Measurements from ENCODE around the gene SCYGR7. TPM values are rescaled to one million over a fixed set of nuclear protein-coding genes. Genes with fewer than 3 reads are reported as not detected.
"Not testable (repeated sequence)": the region's sequence is repeated elsewhere in the genome, so short reads cannot be mapped to it uniquely, and the experiment has no call there.

The SCYGR7 gene
- total and polyA plus RNA-seq, 2 donors (not counting 1 experiment from before 2014, with no cell fraction given) = not detected

DNA sequence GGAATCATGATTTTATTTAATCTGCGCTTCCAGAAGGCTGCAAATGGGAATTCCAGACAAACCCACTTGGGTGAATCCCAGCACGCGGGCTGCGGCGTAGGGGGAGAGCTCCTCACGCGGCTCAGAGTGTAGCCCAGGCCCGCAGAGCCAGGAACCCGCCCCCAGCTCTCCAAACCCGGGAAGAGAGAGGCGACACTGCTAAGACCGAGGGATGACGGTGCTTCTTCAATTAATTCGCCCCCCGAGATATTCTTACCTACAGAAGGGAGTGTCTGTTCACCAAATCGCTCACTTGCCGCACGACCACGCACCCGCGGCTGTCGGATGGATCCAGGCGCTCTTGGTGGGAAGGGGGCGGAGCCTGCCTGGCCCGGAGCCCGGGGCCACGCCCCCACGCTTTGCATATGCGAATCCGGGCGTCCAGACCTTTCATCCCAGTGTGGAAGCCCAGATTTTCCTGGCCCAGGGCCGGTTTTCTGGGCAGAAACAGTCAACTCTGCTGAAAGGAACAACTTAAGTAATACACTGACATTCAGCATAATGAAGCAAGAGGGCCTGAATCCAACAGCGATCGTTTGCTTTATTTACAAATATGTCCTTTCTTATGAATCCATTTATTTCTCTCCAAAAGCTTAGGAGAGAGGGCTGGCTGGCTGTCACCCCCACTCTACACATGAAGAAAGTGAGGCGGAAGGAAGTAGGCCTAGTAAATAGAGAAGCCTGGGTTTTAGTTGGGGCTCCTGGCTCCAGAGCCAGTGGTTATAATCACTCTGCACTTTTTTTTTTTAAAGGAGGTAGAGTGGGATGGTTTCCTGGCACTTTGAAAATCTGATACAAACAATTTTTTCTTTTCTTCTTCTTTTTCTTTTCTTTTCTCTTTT, 10.2 kb upstream of the SCYGR7 start, which contains the start of gene SLC19A3:
TSS of gene SLC19A3 (minus strand) at position 342 of the 881 bp plus-strand sequence. CDS start 15,710 bp downstream, outside the sequence.
- Histone ChIP-seq H4K20me1 (ENCODE audit: control insufficient read depth, extremely low read depth, insufficient read depth, low read length) (no peaks in the 10 kb centered on the region), H3K9ac (ENCODE audit: insufficient read depth, low read length) (peak within 1 kb of the TSS; percentile 23), H3K4me2 (ENCODE audit: extremely low read depth, insufficient read depth, low read length) (peak within 1 kb of the TSS; percentile 90), H3K9me3 (ENCODE audit: control insufficient read depth, insufficient read depth, low read depth, low read length) (no peaks in the 10 kb centered on the region), H3K79me2 (ENCODE audit: control insufficient read depth, insufficient read depth, low read length) (no peaks in the 10 kb centered on the region), H3K36me3 (ENCODE audit: control insufficient read depth, insufficient read depth, low read length) (no peaks in the 10 kb centered on the region), H3K27me3 (ENCODE audit: control insufficient read depth, insufficient read depth, low read length) (no peaks in the 10 kb centered on the region), H3K4me1 (ENCODE audit: control insufficient read depth, extremely low read depth, insufficient read depth, low read length) (no peaks in the 10 kb centered on the region), H2AFZ (ENCODE audit: low read length) (peak within 1 kb of the TSS; percentile 74), H3K4me3 (replicated peaks in 1 of 4; ENCODE audit: control extremely low read depth in 1 of 4, insufficient read depth in 1 of 4, low read depth in 3 of 4, low read length in 4 of 4) (peak within 1 kb of the TSS; percentile 47 to 54 (median 49)), H3K27ac (ENCODE audit: insufficient read depth, low read length) (no peak within 1 kb of the TSS)
- peak; percentile 85 to 94 for DNase-seq (ENCODE audit: low read depth in 2 of 2)
- TF ChIP-seq CTCF (conservative IDR thresholded peaks at IDR 0.05 in 1 of 2, IDR thresholded peaks at IDR 0.05 in 1 of 2; ENCODE audit: low read depth in 1 of 2, low read length in 2 of 2) (no peak), EZH2 (IDR thresholded peaks at IDR 0.05; ENCODE audit: low read length, missing control alignments) (no peak)

GRCh38 chr2:227719641-227720040, 8.5 kb upstream of the SCYGR7 start:
- Histone ChIP-seq H3K79me2 (ENCODE audit: control insufficient read depth, insufficient read depth, low read length) (no peaks in the 10 kb centered on the region), H3K4me1 (ENCODE audit: control insufficient read depth, extremely low read depth, insufficient read depth, low read length) (no peaks in the 10 kb centered on the region), H3K4me3 (replicated peaks in 1 of 4; ENCODE audit: control extremely low read depth in 1 of 4, insufficient read depth in 1 of 4, low read depth in 3 of 4, low read length in 4 of 4) (no peak overlapping the region), H4K20me1 (ENCODE audit: control insufficient read depth, extremely low read depth, insufficient read depth, low read length) (no peaks in the 10 kb centered on the region), H3K27ac (ENCODE audit: insufficient read depth, low read length) (no peak overlapping the region), H3K36me3 (ENCODE audit: control insufficient read depth, insufficient read depth, low read length) (no peaks in the 10 kb centered on the region), H3K4me2 (ENCODE audit: extremely low read depth, insufficient read depth, low read length) (no peak overlapping the region), H2AFZ (ENCODE audit: low read length) (no peak overlapping the region), H3K27me3 (ENCODE audit: control insufficient read depth, insufficient read depth, low read length) (no peaks in the 10 kb centered on the region), H3K9ac (ENCODE audit: insufficient read depth, low read length) (no peak overlapping the region), H3K9me3 (ENCODE audit: control insufficient read depth, insufficient read depth, low read depth, low read length) (no peaks in the 10 kb centered on the region)
- TF ChIP-seq CTCF (conservative IDR thresholded peaks at IDR 0.05 in 1 of 2, IDR thresholded peaks at IDR 0.05 in 1 of 2; ENCODE audit: low read depth in 1 of 2, low read length in 2 of 2) (no peak), EZH2 (IDR thresholded peaks at IDR 0.05; ENCODE audit: low read length, missing control alignments) (no peak)
- no peak for DNase-seq (ENCODE audit: low read depth in 2 of 2)

DNA sequence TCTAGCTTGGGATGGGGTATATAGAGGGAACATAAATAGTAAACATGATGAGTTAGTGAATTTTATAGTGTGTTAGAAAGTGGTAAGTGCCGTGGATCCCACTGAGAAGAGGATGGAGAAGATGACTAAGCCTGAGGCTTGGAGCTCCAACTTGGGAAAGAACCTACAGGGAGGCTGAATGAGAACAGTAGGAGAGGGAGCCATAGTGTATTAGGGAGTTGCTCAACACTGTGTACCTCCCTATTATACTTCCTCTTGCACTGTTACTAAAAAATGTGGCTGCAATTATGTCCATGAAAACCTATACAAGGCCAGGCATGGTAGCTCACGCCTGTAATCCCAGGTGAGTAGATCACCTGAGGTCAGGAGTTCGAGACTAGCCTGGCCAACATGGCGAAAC, 7.5 kb upstream of the SCYGR7 start:
- no peak overlapping the region for H3K9ac ChIP-seq (ENCODE audit: insufficient read depth, low read length)
- no peak overlapping the region for H3K4me3 ChIP-seq (replicated peaks in 1 of 4; ENCODE audit: control extremely low read depth in 1 of 4, insufficient read depth in 1 of 4, low read depth in 3 of 4, low read length in 4 of 4)
- H3K4me2 ChIP-seq (ENCODE audit: extremely low read depth, insufficient read depth, low read length) = no peak overlapping the region
- H3K79me2 ChIP-seq (ENCODE audit: control insufficient read depth, insufficient read depth, low read length) = no peaks in the 10 kb centered on the region
- no peaks in the 10 kb centered on the region for H3K36me3 ChIP-seq (ENCODE audit: control insufficient read depth, insufficient read depth, low read length)
- H4K20me1 ChIP-seq (ENCODE audit: control insufficient read depth, extremely low read depth, insufficient read depth, low read length) = no peaks in the 10 kb centered on the region
- no peaks in the 10 kb centered on the region for H3K4me1 ChIP-seq (ENCODE audit: control insufficient read depth, extremely low read depth, insufficient read depth, low read length)
- H3K27me3 ChIP-seq (ENCODE audit: control insufficient read depth, insufficient read depth, low read length) = no peaks in the 10 kb centered on the region
- no peak overlapping the region for H3K27ac ChIP-seq (ENCODE audit: insufficient read depth, low read length)
- TF ChIP-seq CTCF (conservative IDR thresholded peaks at IDR 0.05 in 1 of 2, IDR thresholded peaks at IDR 0.05 in 1 of 2; ENCODE audit: low read depth in 1 of 2, low read length in 2 of 2) (no peak), EZH2 (IDR thresholded peaks at IDR 0.05; ENCODE audit: low read length, missing control alignments) (no peak)
- H3K9me3 ChIP-seq (ENCODE audit: control insufficient read depth, insufficient read depth, low read depth, low read length) = no peaks in the 10 kb centered on the region
- H2AFZ ChIP-seq (ENCODE audit: low read length) = no peak overlapping the region
- no peak for DNase-seq (ENCODE audit: low read depth in 2 of 2)

DNA sequence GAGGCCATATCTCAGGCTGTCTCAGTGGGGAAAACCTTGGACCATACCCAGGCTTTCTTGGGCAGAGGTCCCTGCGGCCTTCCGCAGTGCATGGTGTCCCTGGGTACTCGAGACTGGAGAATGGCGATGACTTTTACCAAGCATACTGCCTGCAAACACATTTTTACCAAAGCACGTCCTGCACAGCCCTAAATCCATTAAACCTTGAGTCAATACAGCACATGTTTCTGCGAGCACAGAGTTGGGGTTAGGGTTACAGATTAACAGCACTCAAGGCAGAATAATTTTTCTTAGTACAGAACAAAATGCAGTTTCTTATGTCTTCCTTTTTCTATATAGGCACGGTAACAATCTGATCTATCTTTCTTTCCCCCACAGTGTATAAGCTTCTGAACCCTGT, 5.3 kb upstream of the SCYGR7 start:
- not testable (repeated sequence) for DNase-seq (ENCODE audit: low read depth in 2 of 2); H3K79me2 ChIP-seq (ENCODE audit: control insufficient read depth, insufficient read depth, low read length); H3K36me3 ChIP-seq (ENCODE audit: control insufficient read depth, insufficient read depth, low read length); H3K9me3 ChIP-seq (ENCODE audit: control insufficient read depth, insufficient read depth, low read depth, low read length); H4K20me1 ChIP-seq (ENCODE audit: control insufficient read depth, extremely low read depth, insufficient read depth, low read length); H3K27ac ChIP-seq (ENCODE audit: insufficient read depth, low read length); H2AFZ ChIP-seq (ENCODE audit: low read length); H3K4me1 ChIP-seq (ENCODE audit: control insufficient read depth, extremely low read depth, insufficient read depth, low read length); H3K4me3 ChIP-seq (replicated peaks in 1 of 4; ENCODE audit: control extremely low read depth in 1 of 4, insufficient read depth in 1 of 4, low read depth in 3 of 4, low read length in 4 of 4); H3K9ac ChIP-seq (ENCODE audit: insufficient read depth, low read length); H3K27me3 ChIP-seq (ENCODE audit: control insufficient read depth, insufficient read depth, low read length); H3K4me2 ChIP-seq (ENCODE audit: extremely low read depth, insufficient read depth, low read length)
